Esophagus muscularis mucosa (tissue), 4 donors: ENCODE measurements around the gene TMCC1. TPM values are rescaled to one million over a fixed set of nuclear protein-coding genes. Genes with fewer than 3 reads are reported as not detected.

ENCODE experiments used
- DNase-seq: peaks from one replicate; pipeline ENCODE4 v3.0.0-alpha.2; 2017; ENCODE audit errors: extremely low spot score
- H3K27ac ChIP-seq, 4 donors: fragments of 200-600 bp; sonication (generic); replicated peaks in 1 of 4; 1 replicate in 3 of 4; 2 replicates in 1 of 4; pipeline ENCODE4 v1.5.1; 2016 to 2019; ENCODE audit warnings: mild to moderate bottlenecking in 1 of 4
- H3K27me3 ChIP-seq, 4 donors: fragments of 200-600 bp; sonication (generic); one replicate each; pipeline versions ENCODE4 v1.5.1 to v1.6.0; 2016 to 2019
- H3K36me3 ChIP-seq, 4 donors: fragments of 200-600 bp; sonication (generic); one replicate each; pipeline ENCODE4 v1.5.1; 2016 to 2019
- H3K4me1 ChIP-seq, 4 donors: fragments of 200-600 bp; sonication (generic); one replicate each; pipeline ENCODE4 v1.5.1; 2016 to 2019
- H3K4me3 ChIP-seq, 4 donors: fragments of 200-600 bp; sonication (generic); 1 replicate in 2 of 4; 2 replicates in 2 of 4; pipeline ENCODE4 v1.5.1; 2016 to 2019; ENCODE audit warnings: mild to moderate bottlenecking in 4 of 4, moderate library complexity in 1 of 4
- H3K9me3 ChIP-seq, 4 donors: fragments of 200-600 bp; sonication (generic); 1 replicate in 3 of 4; 2 replicates in 1 of 4; pipeline ENCODE4 v1.5.1; 2016 to 2019
- EP300 ChIP-seq: sonication (generic); formaldehyde crosslinking; IDR thresholded peaks from one replicate; pipeline ENCODE4 v1.6.1; 2017; ENCODE audit warnings: antibody characterized with exemption
- POLR2A ChIP-seq: fragments of 450-650 bp; IDR thresholded peaks from one replicate; pipeline ENCODE4 v1.6.1; 2017; ENCODE audit warnings: antibody characterized with exemption, moderate library complexity, mild to moderate bottlenecking, low read depth
- POLR2AphosphoS5 ChIP-seq, 2 donors: sonication (generic); formaldehyde crosslinking; IDR thresholded peaks; one replicate each; pipeline ENCODE4 v1.6.1; 2017; ENCODE audit warnings: antibody characterized with exemption in 2 of 2
- WGBS: methylation state at CpG from one replicate; pipeline ENCODE4 v1.1.5; 2018; 5-methylcytosine and 5-hydroxymethylcytosine counted together
- intact Hi-C: fragments of 100-400 bp; cut with DNase I; formaldehyde crosslinking; loops from one replicate; pipeline ENCODE4 v1.15.1; 2023
- total RNA-seq, 4 donors: library from RNA; depleted of rRNA; stranded (reverse); fragments of >200 nt; gene quantifications; one replicate each; pipeline versions ENCODE4 v1.1.0 to v1.2.1, GENCODE V29; 2016
- TF ChIP-seq, protein P1 (sequence below), 3 experiments: fragments of 200-600 bp in 2 of 3; fragments of 450-650 bp in 1 of 3; sonication (generic) in 2 of 3; IDR thresholded peaks; one replicate each; pipeline ENCODE4 v1.5.1; 2017 to 2019; ENCODE audit warnings: antibody characterized with exemption in 3 of 3, mild to moderate bottlenecking in 2 of 3, moderate library complexity in 1 of 3

TMCC1 gene
- total RNA-seq, 4 donors from 2014 or later: 24.5 to 36.2 (median 28.9) TPM

DNA sequence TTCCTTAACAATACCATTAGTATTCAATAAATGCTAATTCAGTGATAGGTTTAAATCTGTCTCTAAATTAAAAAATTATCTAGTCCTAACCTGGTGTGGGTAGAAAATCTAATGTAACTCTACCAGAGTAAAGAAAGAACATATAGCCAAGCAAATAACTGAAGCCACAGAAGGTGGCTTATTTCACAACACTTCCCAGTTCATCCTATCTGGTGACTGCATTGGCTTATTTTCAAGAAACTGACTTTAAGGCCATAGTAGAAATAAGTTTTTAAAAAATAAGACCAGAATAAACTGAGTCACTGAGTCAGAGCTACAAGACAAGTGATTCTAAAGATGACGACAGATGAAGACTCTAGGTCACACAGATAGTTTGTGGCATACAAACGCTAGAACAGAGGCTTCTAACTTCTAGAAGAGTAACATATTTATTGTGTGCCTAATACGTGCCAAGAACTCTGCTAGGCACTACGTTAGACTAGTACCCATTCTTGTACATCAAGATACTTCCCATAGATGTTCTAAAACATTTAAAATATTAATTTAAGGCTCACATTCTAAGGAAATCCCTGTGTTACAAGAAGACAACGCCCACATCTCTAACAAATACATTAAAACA, 25.9 kb downstream of the TMCC1 start:
- H3K4me3 ChIP-seq: no peak overlapping the region
- no peak for DNase-seq
- TF ChIP-seq POLR2AphosphoS5 (IDR thresholded peaks at IDR 0.05) (no peak), EP300 (no peak), POLR2A (no peak)
- TF ChIP-seq, protein P1, sequence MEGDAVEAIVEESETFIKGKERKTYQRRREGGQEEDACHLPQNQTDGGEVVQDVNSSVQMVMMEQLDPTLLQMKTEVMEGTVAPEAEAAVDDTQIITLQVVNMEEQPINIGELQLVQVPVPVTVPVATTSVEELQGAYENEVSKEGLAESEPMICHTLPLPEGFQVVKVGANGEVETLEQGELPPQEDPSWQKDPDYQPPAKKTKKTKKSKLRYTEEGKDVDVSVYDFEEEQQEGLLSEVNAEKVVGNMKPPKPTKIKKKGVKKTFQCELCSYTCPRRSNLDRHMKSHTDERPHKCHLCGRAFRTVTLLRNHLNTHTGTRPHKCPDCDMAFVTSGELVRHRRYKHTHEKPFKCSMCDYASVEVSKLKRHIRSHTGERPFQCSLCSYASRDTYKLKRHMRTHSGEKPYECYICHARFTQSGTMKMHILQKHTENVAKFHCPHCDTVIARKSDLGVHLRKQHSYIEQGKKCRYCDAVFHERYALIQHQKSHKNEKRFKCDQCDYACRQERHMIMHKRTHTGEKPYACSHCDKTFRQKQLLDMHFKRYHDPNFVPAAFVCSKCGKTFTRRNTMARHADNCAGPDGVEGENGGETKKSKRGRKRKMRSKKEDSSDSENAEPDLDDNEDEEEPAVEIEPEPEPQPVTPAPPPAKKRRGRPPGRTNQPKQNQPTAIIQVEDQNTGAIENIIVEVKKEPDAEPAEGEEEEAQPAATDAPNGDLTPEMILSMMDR (IDR thresholded peaks at IDR 0.05): no peak
- H3K36me3 ChIP-seq: peaks cover 0 to 14% (median 2%) of the 10 kb centered on the region in 4 donors
- intact Hi-C loops: no loop called here
- H3K9me3 ChIP-seq: no peaks in the 10 kb centered on the region
- no peak overlapping the region for H3K27ac ChIP-seq
- no peaks in the 10 kb centered on the region for H3K27me3 ChIP-seq
- peaks cover 0 to 22% (median 12%) of the 10 kb centered on the region in 4 donors for H3K4me1 ChIP-seq
- 81% methylated on average over 5 of the region's 5 CpGs for WGBS

GRCh38 chr3:129865806-129866205, 27.7 kb downstream of the TMCC1 start:
- DNase-seq: no peak
- Histone ChIP-seq H3K36me3 (peaks cover 0 to 8% (median 3%) of the 10 kb centered on the region in 4 donors), H3K27ac (no peak overlapping the region), H3K27me3 (no peaks in the 10 kb centered on the region), H3K9me3 (no peaks in the 10 kb centered on the region), H3K4me1 (peaks cover 0 to 22% (median 12%) of the 10 kb centered on the region in 4 donors), H3K4me3 (no peak overlapping the region)
- TF ChIP-seq, protein P1 (IDR thresholded peaks at IDR 0.05): no peak
- TF ChIP-seq POLR2A: no peak
- no peak for TF ChIP-seq EP300
- no peak for TF ChIP-seq POLR2AphosphoS5 (IDR thresholded peaks at IDR 0.05)
- 90% methylated on average over 2 of the region's 2 CpGs for WGBS
- intact Hi-C loops: no loop called here

DNA sequence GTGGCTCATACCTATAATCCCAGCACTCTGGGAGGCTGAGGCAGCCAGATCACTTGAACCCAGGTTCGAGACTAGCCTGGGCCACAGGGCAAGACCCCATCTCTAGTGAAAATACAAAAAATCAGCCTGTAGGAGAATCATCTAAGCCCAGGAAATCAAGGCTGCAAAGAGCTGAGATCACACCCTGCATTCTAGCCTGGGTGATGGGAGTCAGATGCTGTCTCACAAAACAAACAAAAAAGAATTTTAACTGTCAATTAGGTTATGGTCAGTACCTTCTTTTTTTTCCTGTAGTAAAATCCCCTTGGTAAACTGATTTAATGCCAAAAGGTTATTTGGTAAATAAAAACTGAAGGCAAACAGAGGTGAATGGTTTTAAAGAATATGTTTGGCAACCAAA, 29.0 kb downstream of the TMCC1 start:
- no peak for DNase-seq
- no peak overlapping the region for H3K4me3 ChIP-seq
- 100% methylated on average over 1 of the region's 1 CpG for WGBS
- H3K27ac ChIP-seq: no peak overlapping the region
- H3K27me3 ChIP-seq: no peaks in the 10 kb centered on the region
- peaks cover 0 to 7% (median 4%) of the 10 kb centered on the region in 4 donors for H3K36me3 ChIP-seq
- peaks cover 0 to 22% (median 12%) of the 10 kb centered on the region in 4 donors for H3K4me1 ChIP-seq
- intact Hi-C loops: no loop called here
- H3K9me3 ChIP-seq: no peaks in the 10 kb centered on the region
- TF ChIP-seq EP300: no peak
- TF ChIP-seq POLR2A: no peak
- no peak for TF ChIP-seq POLR2AphosphoS5 (IDR thresholded peaks at IDR 0.05)
- TF ChIP-seq, protein P1 (IDR thresholded peaks at IDR 0.05): no peak

- no peaks in the 10 kb centered on the region for H3K9me3 ChIP-seq
- intact Hi-C loops: no loop called here
- peaks cover 0 to 7% (median 4%) of the 10 kb centered on the region in 4 donors for H3K36me3 ChIP-seq
- no peak for DNase-seq
- no peaks in the 10 kb centered on the region for H3K27me3 ChIP-seq
- H3K4me3 ChIP-seq: no peak overlapping the region
- WGBS: 92% methylated on average over 4 of the region's 4 CpGs
- no peak overlapping the region for H3K27ac ChIP-seq
- H3K4me1 ChIP-seq: peaks cover 17 to 21% (median 19%) of the 10 kb centered on the region in 4 donors
- TF ChIP-seq, protein P1 (IDR thresholded peaks at IDR 0.05): no peak
- no peak for TF ChIP-seq POLR2A
- no peak for TF ChIP-seq EP300
- no peak for TF ChIP-seq POLR2AphosphoS5 (IDR thresholded peaks at IDR 0.05)
Measured at GRCh38 chr3:129859272-129859671, 34.2 kb downstream of the TMCC1 start.
